ENCODE results near the gene NGEF. TPM values are rescaled to one million over a fixed set of nuclear protein-coding genes. Genes with fewer than 3 reads are reported as not detected.

The NGEF gene
- total and polyA plus RNA-seq, 12 donors = 10.1 to 467 (median 46.1) TPM

DNA sequence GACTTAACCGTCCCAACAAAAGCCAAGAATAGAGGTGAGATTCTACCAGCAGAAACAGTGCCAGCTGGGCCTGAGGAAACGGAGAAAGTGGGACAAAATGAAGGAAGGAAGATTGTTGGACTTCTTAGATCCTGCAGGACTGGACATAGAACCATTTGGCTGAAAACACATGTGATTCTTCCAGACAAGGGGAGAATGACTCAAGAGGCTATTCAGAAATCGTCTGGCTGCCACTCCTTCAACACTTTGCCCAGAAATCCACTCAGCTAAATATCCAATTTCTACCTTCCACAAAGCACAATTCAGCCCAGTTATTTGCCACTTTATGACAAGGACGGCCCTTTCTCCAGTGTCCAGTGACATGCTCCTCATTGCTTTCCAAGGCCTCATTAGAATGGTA is 81.4 kb downstream of the NGEF start:
- Histone ChIP-seq H3K4me1 (replicated peaks in 1 of 2) (peaks cover 10 to 11% of the 10 kb centered on the region in 2 donors), H3K9me3 (replicated peaks in 1 of 3) (no peaks in the 10 kb centered on the region), H3K27me3 (peaks cover 24% of the 10 kb centered on the region), H3K36me3 (replicated peaks in 1 of 2) (no peaks in the 10 kb centered on the region), H3K27ac (no peak overlapping the region), H3K4me3 (no peak overlapping the region)
- no peak for TF ChIP-seq POLR2A (IDR thresholded peaks at IDR 0.05)
- TF ChIP-seq, protein P1, sequence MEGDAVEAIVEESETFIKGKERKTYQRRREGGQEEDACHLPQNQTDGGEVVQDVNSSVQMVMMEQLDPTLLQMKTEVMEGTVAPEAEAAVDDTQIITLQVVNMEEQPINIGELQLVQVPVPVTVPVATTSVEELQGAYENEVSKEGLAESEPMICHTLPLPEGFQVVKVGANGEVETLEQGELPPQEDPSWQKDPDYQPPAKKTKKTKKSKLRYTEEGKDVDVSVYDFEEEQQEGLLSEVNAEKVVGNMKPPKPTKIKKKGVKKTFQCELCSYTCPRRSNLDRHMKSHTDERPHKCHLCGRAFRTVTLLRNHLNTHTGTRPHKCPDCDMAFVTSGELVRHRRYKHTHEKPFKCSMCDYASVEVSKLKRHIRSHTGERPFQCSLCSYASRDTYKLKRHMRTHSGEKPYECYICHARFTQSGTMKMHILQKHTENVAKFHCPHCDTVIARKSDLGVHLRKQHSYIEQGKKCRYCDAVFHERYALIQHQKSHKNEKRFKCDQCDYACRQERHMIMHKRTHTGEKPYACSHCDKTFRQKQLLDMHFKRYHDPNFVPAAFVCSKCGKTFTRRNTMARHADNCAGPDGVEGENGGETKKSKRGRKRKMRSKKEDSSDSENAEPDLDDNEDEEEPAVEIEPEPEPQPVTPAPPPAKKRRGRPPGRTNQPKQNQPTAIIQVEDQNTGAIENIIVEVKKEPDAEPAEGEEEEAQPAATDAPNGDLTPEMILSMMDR (IDR thresholded peaks at IDR 0.05) = no peak
- 77 to 88% (median 80%) methylated on average over 4 of the region's 4 CpGs for WGBS, 4 donors
- peak in 1 of 7 donors; percentile 1 for DNase-seq
- intact Hi-C loops (cut with DNase I) = no loop called here

- H3K9me3 ChIP-seq (replicated peaks in 1 of 3) = no peaks in the 10 kb centered on the region
- H3K4me3 ChIP-seq = no peak overlapping the region
- 84 to 99% (median 90%) methylated on average over 8 of the region's 8 CpGs for WGBS, 4 donors
- no peak overlapping the region for H3K27ac ChIP-seq
- DNase-seq = no peak
- intact Hi-C loops (cut with DNase I) = no loop called here
- TF ChIP-seq, protein P1 (IDR thresholded peaks at IDR 0.05) = no peak
- no peak for TF ChIP-seq POLR2A (IDR thresholded peaks at IDR 0.05)
- peaks cover 39% of the 10 kb centered on the region for H3K27me3 ChIP-seq
- H3K4me1 ChIP-seq (replicated peaks in 1 of 2) = peaks cover 10 to 11% of the 10 kb centered on the region in 2 donors
- no peaks in the 10 kb centered on the region for H3K36me3 ChIP-seq (replicated peaks in 1 of 2)
Observed at GRCh38 chr2:232930059-232930400, 83.0 kb downstream of the NGEF start.

- no peaks in the 10 kb centered on the region for H3K9me3 ChIP-seq (replicated peaks in 1 of 3)
- WGBS, 4 donors = 87 to 91% (median 89%) methylated on average over 9 of the region's 9 CpGs
- no peaks in the 10 kb centered on the region for H3K36me3 ChIP-seq (replicated peaks in 1 of 2)
- peaks cover 10 to 11% of the 10 kb centered on the region in 2 donors for H3K4me1 ChIP-seq (replicated peaks in 1 of 2)
- intact Hi-C loops (cut with DNase I) = no loop called here
- peaks cover 41% of the 10 kb centered on the region for H3K27me3 ChIP-seq
- TF ChIP-seq, protein P1 (IDR thresholded peaks at IDR 0.05) = no peak
- no peak for TF ChIP-seq POLR2A (IDR thresholded peaks at IDR 0.05)
- H3K4me3 ChIP-seq = no peak overlapping the region
- no peak overlapping the region for H3K27ac ChIP-seq
- no peak for DNase-seq
Observed at GRCh38 chr2:232929303-232930058, 83.6 kb downstream of the NGEF start.

GRCh38 chr2:232928551-232929302 is 84.3 kb downstream of the NGEF start:
- no peak for TF ChIP-seq POLR2A (IDR thresholded peaks at IDR 0.05)
- TF ChIP-seq, protein P1 (IDR thresholded peaks at IDR 0.05) = no peak
- intact Hi-C loops (cut with DNase I) = no loop called here
- 43 to 79% (median 61%) methylated on average over 8 to 56 of the region's 56 CpGs for WGBS, 4 donors
- Histone ChIP-seq H3K36me3 (replicated peaks in 1 of 2) (no peaks in the 10 kb centered on the region), H3K4me1 (replicated peaks in 1 of 2) (peaks cover 10 to 11% of the 10 kb centered on the region in 2 donors), H3K27me3 (peaks cover 41% of the 10 kb centered on the region), H3K9me3 (replicated peaks in 1 of 3) (no peaks in the 10 kb centered on the region), H3K27ac (no peak overlapping the region), H3K4me3 (no peak overlapping the region)
- no peak for DNase-seq

Data from adrenal gland (tissue), 12 donors.